Measurements from ENCODE around the gene CCDC88C. TPM values are rescaled to one million over a fixed set of nuclear protein-coding genes. Genes with fewer than 3 reads are reported as not detected.

CCDC88C gene
- total RNA-seq, 4 donors from 2014 or later = 3.2 to 32.7 (median 11.0) TPM

DNA sequence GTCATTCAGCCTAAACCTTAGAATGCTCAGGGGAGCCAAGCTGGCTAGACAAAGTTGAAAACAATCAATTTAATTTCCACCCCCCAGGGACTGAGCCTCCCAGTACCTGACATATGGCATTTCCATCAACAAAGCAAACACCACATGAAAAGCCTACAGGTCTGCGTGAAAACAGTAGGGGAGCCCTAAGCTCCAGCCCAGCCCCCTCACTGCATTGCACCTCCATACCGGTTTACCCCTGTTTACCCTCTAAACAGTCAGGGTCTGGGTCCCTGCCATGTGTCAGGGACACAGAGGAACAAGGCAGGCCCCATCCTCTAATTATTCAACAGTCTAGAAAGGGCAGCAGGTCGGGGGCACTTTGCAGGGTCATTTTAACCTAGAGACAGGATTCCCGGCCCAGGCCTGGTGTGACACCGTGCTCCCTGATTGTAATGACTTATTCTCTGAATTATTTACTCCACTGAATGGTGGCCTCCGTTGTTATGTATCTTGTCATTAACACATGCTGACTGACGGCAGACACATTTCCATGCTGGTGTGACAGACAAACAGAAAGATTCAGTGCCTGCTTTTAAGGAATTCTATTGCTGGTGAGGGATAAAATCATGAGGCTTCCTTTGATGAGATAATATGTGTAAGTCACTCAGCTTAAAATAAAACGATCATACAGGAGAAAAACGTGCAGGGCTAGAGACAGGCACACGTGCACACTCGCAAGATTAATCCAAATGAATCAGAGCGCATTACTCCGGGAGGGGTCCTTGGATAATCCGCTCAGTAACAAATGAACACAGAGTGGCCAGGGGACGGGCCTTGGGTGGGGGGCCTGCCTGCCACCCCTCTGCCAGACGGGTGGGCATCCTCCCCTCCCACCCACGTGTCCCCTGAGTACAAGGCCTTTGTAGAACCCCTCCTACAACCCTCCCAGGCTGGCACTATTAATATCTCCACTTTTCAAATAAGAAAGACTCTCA lies 23.2 kb downstream of the CCDC88C start:
- Histone ChIP-seq H3K36me3 (no peaks in the 10 kb centered on the region), H3K27me3 (no peaks in the 10 kb centered on the region), H3K4me3 (no peak overlapping the region), H3K4me1 (no peaks in the 10 kb centered on the region), H3K9me3 (no peaks in the 10 kb centered on the region), H3K27ac (no peak overlapping the region)
- intact Hi-C loops (cut with DNase I; ENCODE audit: low total_unique reads) = no loop called here
- no peak for TF ChIP-seq POLR2A (IDR thresholded peaks at IDR 0.05)
- TF ChIP-seq, protein P1, sequence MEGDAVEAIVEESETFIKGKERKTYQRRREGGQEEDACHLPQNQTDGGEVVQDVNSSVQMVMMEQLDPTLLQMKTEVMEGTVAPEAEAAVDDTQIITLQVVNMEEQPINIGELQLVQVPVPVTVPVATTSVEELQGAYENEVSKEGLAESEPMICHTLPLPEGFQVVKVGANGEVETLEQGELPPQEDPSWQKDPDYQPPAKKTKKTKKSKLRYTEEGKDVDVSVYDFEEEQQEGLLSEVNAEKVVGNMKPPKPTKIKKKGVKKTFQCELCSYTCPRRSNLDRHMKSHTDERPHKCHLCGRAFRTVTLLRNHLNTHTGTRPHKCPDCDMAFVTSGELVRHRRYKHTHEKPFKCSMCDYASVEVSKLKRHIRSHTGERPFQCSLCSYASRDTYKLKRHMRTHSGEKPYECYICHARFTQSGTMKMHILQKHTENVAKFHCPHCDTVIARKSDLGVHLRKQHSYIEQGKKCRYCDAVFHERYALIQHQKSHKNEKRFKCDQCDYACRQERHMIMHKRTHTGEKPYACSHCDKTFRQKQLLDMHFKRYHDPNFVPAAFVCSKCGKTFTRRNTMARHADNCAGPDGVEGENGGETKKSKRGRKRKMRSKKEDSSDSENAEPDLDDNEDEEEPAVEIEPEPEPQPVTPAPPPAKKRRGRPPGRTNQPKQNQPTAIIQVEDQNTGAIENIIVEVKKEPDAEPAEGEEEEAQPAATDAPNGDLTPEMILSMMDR (IDR thresholded peaks at IDR 0.05) = no peak
- DNase-seq = no peak

DNA sequence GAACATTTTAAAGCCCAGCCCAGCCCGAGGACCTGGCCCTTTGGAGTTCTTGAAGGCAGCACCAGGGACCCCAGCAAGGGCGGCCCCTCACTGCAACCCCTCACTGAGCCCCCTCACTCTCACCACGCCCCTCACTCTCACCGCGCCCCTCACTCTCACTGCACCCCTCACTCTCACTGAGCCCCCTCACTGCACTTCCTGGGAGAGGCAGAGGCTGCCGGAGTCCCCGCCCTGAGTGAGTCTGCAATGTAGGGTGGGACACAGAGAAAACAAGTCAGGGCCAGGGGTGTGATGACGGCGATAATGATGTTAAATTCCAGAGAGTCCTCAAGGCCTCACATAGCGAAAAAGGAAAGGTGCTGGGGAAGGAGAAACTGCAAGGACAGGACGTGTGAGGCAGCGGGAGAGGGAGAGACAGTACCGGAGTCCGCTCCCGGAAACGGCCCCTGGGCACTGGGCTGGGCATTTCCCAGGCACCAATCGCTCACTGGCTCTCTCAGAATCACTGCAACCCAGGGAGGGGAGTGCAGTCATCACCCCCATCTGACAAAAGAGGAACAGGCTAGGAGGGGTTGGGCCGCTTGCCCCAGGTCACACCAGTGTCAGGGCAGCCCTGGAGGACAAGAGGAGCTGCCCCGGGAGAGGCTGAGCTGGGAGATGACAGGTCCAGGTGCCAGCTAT lies 24.9 kb downstream of the CCDC88C start:
- H3K4me1 ChIP-seq = no peaks in the 10 kb centered on the region
- DNase-seq = no peak
- intact Hi-C loops (cut with DNase I; ENCODE audit: low total_unique reads) = no loop called here
- no peak overlapping the region for H3K27ac ChIP-seq
- no peak overlapping the region for H3K4me3 ChIP-seq
- no peaks in the 10 kb centered on the region for H3K9me3 ChIP-seq
- TF ChIP-seq POLR2A (IDR thresholded peaks at IDR 0.05) = no peak
- TF ChIP-seq, protein P1 (IDR thresholded peaks at IDR 0.05) = no peak
- no peaks in the 10 kb centered on the region for H3K36me3 ChIP-seq
- H3K27me3 ChIP-seq = no peaks in the 10 kb centered on the region

DNA sequence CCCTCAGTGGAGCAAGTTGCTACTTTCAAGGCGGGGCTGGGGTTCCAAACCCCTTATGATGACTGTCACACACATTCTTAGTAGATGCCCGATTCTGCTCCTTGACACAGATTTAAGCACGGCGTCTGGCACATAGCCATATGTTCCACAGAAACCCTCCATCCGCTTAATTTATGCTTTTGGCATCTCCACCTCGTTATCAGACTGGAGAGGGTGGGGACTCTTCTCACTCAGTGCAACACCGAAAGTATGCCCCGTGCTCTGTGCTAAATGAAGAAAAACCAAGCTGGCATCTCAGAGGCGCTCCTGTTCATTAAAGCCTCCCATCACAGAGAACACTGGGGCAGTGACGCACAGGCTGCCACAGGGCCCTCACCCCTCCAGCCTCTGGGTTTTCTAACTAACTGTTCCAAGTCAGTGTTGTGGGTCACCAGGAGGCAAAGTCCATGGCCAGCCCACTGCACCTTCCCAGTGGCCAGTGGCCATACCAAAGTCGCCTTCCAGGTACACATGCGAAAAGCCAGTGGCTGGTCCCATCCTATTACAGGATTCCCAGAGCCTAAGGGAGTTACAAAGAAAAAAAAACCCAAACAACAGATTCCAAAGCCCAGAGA lies 27.3 kb downstream of the CCDC88C start:
- Histone ChIP-seq H3K27ac (no peak overlapping the region), H3K36me3 (no peaks in the 10 kb centered on the region), H3K4me1 (no peaks in the 10 kb centered on the region), H3K9me3 (no peaks in the 10 kb centered on the region), H3K4me3 (no peak overlapping the region), H3K27me3 (no peaks in the 10 kb centered on the region)
- no peak for DNase-seq
- TF ChIP-seq POLR2A (IDR thresholded peaks at IDR 0.05) = no peak
- TF ChIP-seq, protein P1 (IDR thresholded peaks at IDR 0.05) = no peak
- intact Hi-C loops (cut with DNase I; ENCODE audit: low total_unique reads) = no loop called here

DNA sequence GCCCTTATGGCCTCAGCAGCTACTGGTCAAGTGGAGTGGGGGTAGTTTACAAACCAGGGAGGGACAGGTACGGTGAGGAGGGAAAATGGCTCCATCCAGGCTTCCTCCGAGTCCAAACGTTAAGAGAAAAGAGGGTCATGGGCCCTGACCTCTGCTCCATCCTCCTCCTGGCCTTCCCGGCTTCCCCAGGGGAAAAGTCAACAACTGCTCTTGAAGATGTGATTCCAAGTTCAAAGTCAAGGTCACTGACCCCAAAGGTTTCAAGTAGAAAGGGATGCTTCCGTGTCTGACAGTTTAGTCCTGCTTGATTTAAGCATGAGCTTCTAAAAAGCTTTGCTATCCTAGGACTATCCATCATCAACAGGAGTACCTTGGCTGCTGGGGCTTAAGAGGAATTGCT lies 28.5 kb downstream of the CCDC88C start:
- intact Hi-C loops (cut with DNase I; ENCODE audit: low total_unique reads) = no loop called here
- H3K36me3 ChIP-seq = no peaks in the 10 kb centered on the region
- no peaks in the 10 kb centered on the region for H3K27me3 ChIP-seq
- H3K9me3 ChIP-seq = no peaks in the 10 kb centered on the region
- no peak overlapping the region for H3K27ac ChIP-seq
- H3K4me1 ChIP-seq = no peaks in the 10 kb centered on the region
- no peak overlapping the region for H3K4me3 ChIP-seq
- DNase-seq = no peak
- TF ChIP-seq, protein P1 (IDR thresholded peaks at IDR 0.05) = no peak
- no peak for TF ChIP-seq POLR2A (IDR thresholded peaks at IDR 0.05)
